ENCODE measurements around the gene LIAS. TPM values are rescaled to one million over a fixed set of nuclear protein-coding genes. Genes with fewer than 3 reads are reported as not detected.
A peak's percentile ranks its signal among the peaks of the same experiment; 100 is the strongest.

The LIAS gene
- polyA plus RNA-seq, 1 experiment = 13.1 TPM

DNA sequence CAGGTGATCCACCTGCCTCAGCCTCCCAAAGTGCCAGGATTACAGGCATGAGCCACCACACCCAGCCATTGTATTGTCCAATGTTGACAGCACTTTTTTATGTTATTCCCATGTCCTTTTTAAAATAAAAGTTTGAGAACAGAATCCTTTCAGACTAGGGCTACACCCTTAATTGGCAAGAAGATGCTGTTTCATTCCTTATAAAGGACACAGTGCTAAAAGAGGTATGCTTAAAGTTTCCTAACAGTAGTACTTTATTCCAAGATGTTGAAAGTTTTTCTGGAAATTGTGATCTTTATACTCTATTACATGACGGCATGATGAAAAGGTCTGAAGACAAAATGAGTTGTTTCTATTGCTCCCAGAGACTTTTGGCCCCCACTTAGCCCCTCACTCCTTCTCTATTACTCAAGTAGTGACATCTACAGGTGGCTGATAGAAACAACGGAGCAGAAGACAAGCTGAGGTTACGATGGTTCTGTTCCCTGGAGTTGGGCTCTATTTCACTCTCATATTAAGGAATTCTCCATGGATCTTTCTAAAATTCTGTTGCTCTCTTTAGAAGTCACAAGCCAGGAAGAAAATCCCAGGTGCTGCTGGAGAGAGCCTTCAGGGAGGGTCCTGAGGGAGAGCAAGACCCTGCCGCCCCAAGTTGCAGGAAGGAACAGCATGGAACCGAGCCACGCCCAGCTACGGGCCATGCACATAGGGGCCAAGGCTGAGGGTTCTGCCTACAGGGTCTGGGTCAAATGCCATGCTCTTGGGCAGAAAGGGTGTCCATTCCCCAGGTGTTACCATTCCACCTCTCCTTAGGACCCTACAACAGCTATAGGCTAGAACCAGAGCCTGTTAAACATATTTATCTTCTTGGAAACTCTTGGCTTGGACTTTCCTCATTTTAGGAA lies 22.9 kb upstream of the LIAS start:
- Histone ChIP-seq H3K27me3 (ENCODE audit: control insufficient read depth, insufficient read depth, low read length) (peaks cover 17% of the 10 kb centered on the region), H3K27ac (ENCODE audit: low read depth, low read length) (no peak overlapping the region), H3K4me3 (ENCODE audit: low read depth, low read length) (no peak overlapping the region), H3K9me3 (ENCODE audit: control insufficient read depth, insufficient read depth, low read length) (no peaks in the 10 kb centered on the region)
- no peak for DNase-seq (ENCODE audit: low read depth, low spot score)
- POLR2A ChIA-PET = interaction anchor here (0.7 kb wide), 1 partner anchor 22 kb away, joined by 3 read pairs; no protein-coding TSS in a partner anchor
- TF ChIP-seq, protein P1, sequence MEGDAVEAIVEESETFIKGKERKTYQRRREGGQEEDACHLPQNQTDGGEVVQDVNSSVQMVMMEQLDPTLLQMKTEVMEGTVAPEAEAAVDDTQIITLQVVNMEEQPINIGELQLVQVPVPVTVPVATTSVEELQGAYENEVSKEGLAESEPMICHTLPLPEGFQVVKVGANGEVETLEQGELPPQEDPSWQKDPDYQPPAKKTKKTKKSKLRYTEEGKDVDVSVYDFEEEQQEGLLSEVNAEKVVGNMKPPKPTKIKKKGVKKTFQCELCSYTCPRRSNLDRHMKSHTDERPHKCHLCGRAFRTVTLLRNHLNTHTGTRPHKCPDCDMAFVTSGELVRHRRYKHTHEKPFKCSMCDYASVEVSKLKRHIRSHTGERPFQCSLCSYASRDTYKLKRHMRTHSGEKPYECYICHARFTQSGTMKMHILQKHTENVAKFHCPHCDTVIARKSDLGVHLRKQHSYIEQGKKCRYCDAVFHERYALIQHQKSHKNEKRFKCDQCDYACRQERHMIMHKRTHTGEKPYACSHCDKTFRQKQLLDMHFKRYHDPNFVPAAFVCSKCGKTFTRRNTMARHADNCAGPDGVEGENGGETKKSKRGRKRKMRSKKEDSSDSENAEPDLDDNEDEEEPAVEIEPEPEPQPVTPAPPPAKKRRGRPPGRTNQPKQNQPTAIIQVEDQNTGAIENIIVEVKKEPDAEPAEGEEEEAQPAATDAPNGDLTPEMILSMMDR (IDR thresholded peaks at IDR 0.05; ENCODE audit: low read depth, low read length) = 0 out of 2 replicates have a peak, but pooled peaks have one; percentile 9
- CTCF ChIA-PET = interaction anchor here (0.6 kb wide), 1 partner anchor 443 kb away, joined by 4 read pairs; no protein-coding TSS in a partner anchor

DNA sequence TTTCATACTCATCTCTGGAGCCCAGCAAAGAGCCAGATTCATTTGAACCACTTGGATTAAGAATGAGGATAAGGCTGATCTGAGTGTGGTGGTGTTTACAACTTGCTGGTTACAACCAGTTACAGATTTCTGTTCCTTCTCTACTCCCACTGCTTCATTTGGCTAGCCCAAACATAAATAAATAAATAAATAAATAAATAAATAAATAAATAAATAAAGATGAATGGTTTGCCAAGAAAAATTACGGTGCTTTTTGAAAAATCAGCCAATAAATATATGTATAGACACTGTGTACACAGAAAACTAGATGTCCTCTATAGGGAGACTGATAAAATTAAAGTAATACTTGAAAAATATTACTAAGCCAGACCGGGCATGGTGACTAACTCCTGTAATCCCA lies 17.3 kb upstream of the LIAS start:
- ChIA-PET POLR2A (no interaction called here), CTCF (no interaction called here)
- no peak overlapping the region for H3K27ac ChIP-seq (ENCODE audit: low read depth, low read length)
- DNase-seq (ENCODE audit: low read depth, low spot score) = no peak
- peaks cover 2% of the 10 kb centered on the region for H3K9me3 ChIP-seq (ENCODE audit: control insufficient read depth, insufficient read depth, low read length)
- H3K4me3 ChIP-seq (ENCODE audit: low read depth, low read length) = no peak overlapping the region
- H3K27me3 ChIP-seq (ENCODE audit: control insufficient read depth, insufficient read depth, low read length) = peaks cover 11% of the 10 kb centered on the region
- TF ChIP-seq, protein P1 (IDR thresholded peaks at IDR 0.05; ENCODE audit: low read depth, low read length) = no peak

DNA sequence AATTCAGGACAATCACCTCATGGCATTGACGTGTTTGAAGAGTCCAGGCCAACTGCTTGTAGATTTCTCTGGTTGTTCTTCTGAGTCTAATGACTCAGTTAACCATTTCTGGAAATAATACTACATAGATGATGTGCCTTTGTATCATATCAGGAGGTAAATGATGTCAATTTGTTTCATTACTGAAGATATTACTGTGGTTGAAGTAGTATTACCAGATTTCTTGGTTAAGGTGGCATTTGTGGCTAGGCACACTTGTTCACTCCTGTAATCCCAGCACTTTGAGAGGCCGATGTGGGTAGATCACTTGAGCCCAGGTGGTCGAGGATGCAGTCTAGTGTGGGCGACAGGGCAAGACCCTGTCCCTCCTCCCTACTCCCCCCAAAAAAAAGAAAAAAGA lies 15.9 kb upstream of the LIAS start:
- POLR2A ChIA-PET = no interaction called here
- CTCF ChIA-PET = interaction anchor here (0.6 kb wide), 1 partner anchor 28 kb away, joined by 3 read pairs; no protein-coding TSS in a partner anchor
- no peak for DNase-seq (ENCODE audit: low read depth, low spot score)
- no peak overlapping the region for H3K4me3 ChIP-seq (ENCODE audit: low read depth, low read length)
- no peak overlapping the region for H3K27ac ChIP-seq (ENCODE audit: low read depth, low read length)
- H3K27me3 ChIP-seq (ENCODE audit: control insufficient read depth, insufficient read depth, low read length) = peaks cover 7% of the 10 kb centered on the region
- peaks cover 7% of the 10 kb centered on the region for H3K9me3 ChIP-seq (ENCODE audit: control insufficient read depth, insufficient read depth, low read length)
- TF ChIP-seq, protein P1 (IDR thresholded peaks at IDR 0.05; ENCODE audit: low read depth, low read length) = no peak

DNA sequence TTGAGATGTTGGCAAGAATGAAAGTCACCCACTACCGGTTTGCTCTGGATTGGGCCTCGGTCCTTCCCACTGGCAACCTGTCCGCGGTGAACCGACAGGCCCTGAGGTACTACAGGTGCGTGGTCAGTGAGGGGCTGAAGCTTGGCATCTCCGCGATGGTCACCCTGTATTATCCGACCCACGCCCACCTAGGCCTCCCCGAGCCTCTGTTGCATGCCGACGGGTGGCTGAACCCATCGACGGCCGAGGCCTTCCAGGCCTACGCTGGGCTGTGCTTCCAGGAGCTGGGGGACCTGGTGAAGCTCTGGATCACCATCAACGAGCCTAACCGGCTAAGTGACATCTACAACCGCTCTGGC lies 12.4 kb upstream of the LIAS start:
- TF ChIP-seq, protein P1 (IDR thresholded peaks at IDR 0.05; ENCODE audit: low read depth, low read length) = no peak
- H3K9me3 ChIP-seq (ENCODE audit: control insufficient read depth, insufficient read depth, low read length) = peaks cover 7% of the 10 kb centered on the region
- no peak overlapping the region for H3K4me3 ChIP-seq (ENCODE audit: low read depth, low read length)
- ChIA-PET CTCF (no interaction called here), POLR2A (no interaction called here)
- H3K27ac ChIP-seq (ENCODE audit: low read depth, low read length) = no peak overlapping the region
- H3K27me3 ChIP-seq (ENCODE audit: control insufficient read depth, insufficient read depth, low read length) = no peaks in the 10 kb centered on the region
- DNase-seq (ENCODE audit: low read depth, low spot score) = no peak

All from AG04450 (cell line).